ELR (cell line): ENCODE results near the gene ACSBG1.

ENCODE experiments used
- DNase-seq: peaks from one replicate; pipeline ENCODE4 v3.0.0-alpha.2; 2015; ENCODE audit warnings: low read depth

ACSBG1 gene

DNA sequence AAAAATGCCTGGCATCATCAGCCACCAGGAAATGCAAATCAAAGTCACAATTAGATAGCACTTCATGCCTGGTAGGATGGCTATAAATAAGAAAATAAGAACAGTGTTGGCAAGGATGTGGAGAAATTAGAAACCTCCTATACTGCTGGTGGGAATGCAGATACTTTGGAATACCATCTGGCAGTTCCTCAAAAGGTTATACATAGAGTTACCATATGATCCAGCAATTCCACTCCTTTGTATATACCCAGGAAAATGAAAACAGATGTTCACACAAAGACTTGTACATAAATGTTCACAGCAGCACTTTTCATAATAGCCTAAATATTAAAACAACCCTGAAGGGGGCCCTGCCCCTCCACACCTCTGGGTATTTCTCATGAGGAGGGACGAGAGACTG, 13.7 kb downstream of the ACSBG1 start:
- no peak for DNase-seq

DNA sequence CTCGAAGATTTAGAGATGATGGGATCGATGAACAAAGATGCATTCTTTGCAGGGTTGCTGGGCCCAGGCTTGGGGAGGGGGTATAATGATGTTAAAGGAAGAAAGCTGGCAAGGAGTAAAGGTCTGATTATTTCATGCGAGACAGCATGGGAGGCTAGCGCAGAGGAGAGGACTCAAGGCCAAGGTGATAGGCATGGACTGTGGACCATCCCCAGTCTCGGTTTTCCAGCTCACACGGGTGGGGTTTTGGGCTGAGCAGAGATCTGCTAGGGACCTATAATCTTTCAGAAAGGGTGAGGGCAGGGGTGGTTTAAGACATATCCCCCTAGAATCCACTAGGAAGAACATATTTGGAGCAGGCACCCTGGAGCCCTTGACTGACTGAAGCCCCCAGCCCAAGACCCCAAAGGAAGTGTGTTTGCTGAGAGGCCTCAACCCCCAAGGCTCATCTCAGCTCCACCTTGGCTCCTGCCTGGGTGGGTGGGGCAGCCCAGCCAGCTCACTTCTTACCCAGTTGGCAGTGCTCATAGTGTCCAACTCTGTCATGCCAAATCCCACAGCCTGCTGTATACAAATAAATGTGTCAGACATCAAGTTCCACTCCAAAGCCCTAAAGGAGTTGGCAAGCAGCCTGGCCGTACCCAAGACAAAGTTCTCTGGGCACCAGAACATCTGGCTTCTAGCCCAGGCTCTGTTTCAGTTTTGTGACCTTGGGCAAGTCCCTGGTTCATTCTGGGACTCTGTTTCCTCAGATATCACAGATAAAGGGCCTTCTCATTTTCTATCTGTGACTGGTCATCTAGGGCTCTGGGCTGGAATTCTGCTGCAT, 17.9 kb downstream of the ACSBG1 start:
- peak; percentile 18 for DNase-seq

DNA sequence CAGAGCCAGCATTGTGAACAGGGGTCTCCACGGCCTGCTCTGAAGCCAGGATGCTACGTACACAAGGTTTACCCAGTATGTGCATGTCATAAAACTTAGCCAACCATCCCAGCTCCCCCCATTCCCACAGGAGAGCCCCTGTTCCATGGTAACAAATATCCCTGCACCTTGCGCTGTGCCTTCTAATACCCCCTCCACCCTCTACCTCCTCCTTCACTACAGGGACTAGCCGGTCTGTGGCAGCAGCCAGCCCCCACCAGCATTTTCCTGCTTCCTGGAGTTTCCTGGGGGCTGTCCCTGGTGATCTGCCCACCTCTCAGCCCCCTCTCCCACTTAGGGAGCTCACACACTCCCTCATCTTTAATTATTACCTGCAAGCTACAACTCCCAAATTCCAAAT, 20.4 kb downstream of the ACSBG1 start:
- no peak for DNase-seq

DNA sequence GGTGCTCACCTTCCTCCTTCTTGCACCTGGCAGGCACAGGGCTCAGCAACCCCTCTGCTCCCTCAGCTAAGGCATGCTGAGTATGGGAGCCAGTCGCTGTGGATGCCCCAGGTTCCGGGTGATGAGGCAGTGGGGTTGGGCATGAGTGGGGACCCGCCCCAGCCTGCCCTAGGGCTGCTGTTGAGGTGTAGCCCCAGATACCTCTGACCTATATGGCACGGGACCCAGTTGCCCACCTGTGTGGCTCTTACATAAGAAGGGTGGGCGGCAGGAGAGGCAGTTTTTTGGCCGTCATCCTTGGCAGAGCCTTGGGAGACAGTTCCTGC, 21.0 kb downstream of the ACSBG1 start:
- no peak for DNase-seq

DNA sequence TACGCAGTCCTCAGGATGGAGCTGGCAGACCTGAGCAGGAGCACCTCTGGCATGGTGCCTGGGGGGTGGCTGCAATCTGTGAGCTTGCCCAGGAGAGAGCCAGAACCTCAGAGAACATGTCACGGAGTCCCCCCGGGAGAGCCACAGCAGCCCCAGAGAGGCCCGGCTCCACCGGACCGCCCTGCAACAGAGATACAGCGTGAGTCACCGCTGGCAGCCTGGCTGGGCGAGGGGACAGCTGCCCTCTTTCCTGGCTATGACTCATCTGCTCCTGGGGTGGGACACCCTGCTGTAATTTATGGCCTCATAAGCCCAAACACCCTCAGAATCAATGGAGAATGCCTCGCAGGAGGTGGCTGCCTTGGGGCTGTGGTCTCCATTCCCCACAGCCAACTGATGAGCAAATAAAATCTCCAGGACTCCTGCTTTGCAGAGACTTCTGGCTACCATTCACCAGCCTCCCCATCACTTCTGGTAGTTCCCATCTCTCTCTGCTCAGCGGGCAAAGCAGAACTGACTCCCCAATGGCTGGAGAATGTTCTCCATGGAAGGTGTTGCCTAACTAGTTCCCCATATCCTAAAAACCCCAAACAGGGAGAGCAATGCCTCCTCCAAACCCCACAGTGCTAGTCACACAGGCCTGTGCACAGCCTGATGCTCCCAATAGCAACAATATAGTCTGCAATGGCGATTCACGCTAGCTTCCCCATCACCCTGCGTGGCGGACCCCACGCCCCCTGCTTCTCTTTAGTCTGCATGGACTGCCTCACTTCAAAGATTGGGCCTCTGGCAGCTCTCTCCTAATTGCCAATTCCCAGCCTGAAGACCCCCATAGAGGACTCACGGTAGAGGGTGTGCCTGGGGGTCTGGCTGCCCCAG, 21.6 kb downstream of the ACSBG1 start:
- DNase-seq, result peak; percentile 85

DNA sequence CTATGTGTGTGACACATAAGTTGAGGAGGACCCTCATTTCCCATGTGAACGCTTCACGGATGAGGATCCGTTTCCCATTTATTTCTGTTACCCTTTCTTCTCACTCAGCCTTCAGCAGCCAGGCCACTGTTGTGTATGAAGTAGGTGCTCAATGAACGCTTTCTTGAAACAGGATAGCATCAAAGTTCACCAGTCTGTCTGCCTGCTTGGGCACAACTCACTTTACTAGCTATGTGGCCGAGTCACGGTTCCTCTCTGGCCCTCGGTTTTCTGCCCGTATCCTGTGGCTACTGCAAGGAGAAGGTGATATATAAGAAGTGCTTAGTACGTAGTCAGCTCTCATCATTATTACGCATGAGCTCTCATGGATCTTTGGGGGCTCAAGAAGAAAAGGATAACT, 22.4 kb downstream of the ACSBG1 start:
- DNase-seq, result no peak

DNA sequence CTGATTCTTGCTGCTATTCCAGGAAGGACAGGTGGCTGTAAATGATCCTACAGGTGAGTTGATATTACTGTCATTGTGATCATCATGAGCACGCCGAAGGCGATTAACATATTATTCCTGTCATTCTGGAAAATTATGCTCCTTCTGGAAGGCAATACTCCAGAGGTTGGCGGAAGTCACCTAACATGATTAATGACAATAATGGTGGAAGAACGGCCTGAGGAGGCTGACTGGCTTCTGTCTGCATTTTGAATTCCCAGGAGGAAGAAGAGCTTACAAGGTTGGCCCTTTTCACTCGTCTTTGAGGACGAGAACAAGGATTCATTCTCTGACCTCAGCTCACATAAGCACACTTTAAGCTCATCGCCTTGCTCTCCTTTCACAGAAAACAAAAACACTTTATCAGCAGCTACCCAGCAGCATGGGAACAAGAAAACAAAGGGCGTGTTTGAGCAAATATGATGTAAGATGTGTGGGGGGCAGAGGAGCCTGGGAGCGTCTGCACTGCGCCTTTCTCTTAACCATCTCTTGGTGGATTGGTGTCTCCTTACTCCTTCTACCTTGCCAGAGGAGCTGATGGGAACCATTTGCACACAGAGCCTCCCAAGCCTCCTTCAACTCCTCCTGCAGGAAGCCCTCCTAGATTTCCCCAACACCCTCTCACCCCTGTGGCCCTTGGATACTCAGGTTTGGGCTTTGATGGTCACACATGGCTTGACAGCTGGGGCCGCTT, 23.0 kb downstream of the ACSBG1 start:
- no peak for DNase-seq

DNA sequence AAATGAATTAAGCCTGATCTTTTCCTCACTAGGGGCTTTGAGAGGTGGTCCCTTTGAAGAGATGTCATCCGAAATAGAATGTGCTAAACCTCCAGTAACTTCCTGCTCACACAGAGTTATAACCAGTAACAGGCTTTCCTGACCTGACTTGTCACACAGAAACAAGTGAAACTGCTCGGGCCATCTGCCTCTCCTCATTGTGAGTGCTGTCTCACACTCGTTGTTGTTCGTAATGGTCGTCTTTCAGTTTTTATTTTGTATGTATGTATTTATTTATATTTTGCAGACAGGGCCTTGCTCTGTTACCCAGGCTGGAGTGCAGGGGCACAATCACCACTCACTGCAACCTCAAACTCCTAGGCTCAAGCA, 24.0 kb downstream of the ACSBG1 start:
- no peak for DNase-seq

DNA sequence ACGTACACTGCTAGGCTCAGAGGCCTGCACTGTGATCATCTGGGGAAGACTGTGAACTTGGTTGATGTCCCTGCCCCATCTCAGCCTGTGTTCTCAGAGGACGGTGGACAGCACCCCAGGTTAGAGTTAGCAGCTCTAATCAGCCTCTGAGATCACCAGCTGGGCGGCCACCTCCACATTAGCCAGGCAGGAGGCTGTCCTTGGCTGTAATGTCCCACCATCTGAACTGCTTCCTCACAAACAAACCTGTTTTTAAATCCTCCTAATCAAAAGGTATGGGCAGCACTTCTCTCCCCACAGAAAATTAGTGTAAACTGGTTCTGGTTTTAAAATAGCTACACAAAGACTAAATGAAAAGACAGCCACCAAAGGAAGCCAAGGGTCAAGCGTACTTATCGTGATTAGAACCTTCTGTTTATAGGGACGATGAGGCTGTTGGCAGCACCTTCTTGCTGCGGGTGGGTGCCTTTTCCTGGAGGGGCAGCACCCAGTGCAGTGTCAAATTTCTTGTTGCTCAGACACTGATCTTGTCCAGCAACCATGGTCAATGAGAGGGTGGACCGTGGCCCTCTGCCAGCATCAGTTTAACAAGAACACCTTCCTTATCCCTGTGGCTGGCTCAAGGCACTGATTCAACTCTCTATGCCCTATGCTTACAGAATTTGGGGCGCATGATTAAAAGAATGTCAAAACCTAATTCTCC, 24.6 kb downstream of the ACSBG1 start:
- DNase-seq, result no peak

DNA sequence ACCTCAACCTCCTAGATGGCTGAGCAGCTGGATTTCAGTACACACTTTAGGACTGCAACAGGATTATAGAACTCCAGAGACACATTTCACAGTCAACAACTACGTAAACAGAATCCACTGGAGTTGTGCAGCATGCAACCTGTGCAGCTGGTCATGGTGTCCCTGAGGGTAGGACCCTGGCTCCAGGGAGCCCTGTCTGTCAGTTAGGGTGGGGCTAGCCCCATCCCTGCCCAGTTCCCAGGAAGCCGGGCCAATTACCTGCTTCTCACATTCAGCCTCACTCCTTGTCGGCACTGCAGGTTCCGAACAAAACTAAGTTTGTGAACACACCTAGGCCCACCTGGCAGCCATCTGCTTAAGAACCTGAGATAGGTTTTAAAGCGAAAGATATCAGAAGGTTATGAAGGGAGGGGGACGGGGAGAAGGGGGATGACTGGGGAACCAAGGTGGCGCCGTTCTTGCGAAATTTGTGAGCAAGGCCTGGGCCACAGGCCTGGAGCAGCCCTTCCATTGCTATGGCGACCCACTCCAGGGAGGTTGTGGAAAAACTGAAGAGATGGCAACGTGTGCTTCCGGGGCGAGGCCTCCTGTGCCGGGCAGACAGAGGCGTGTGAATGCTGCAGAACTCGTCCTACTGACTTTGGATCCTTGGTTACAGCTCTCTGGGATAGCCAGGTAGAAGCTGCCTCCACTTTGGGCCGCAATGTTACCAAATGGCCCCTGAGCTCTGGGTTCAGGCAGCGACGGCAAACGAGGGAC, 25.3 kb downstream of the ACSBG1 start:
- no peak for DNase-seq

DNA sequence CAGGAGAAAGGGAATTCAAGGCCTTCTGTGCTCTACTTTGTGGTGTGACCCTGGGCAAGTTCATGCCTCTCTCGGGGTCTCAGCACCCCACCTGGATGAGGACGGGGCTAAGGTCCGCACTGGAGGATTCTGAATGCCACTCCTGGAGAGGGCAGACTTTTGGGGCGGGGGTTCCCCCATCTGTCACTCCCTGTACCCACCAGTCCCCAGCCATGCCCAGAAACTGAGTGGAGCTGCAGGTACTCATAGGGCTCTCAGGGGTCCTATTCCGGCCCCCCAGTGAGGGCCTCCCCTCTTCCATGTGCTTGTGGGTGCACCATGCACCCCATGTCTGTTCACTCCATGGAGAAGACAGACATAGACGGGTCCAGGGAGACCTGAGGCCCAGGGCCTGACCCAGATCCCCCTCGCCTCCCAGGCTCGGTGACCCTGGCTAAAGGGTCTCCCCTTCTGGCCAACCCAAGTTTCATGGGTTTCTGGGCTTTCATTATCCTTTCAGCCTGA, 26.0 kb downstream of the ACSBG1 start:
- DNase-seq, result no peak

DNA sequence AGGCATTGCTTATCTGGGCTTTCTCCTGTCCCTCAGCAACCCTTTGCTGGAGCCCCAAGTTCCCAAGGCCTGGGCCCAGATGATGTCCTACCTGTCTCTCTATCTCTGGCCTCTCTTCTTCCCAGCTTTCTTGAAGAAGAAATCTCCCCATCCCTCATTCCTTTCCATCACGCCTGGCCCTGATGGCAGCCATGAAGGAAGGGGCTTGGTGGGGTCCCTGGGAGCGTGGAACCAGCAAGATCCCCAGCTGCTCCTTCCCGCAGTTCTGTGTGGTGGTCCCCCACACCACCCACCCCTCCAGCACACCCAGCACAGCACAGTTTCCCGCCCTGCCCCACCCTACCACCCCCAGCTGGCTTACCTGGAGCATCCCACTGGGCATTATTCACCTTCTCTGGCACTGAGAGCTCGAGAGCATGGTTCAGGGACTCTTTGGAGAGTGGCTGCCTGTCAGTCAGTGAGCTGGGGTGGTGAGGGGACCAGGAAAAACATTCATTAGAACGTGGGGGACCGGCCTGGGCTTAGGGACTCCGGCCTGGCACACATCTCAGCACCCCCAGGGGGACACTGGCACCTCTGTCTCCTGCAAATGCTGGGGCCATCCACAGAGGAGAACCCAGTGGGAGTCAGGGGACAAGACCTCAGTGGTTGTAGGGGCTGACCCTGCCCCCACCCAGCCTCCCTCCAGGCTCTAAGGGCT, 26.6 kb downstream of the ACSBG1 start:
- DNase-seq, result no peak

DNA sequence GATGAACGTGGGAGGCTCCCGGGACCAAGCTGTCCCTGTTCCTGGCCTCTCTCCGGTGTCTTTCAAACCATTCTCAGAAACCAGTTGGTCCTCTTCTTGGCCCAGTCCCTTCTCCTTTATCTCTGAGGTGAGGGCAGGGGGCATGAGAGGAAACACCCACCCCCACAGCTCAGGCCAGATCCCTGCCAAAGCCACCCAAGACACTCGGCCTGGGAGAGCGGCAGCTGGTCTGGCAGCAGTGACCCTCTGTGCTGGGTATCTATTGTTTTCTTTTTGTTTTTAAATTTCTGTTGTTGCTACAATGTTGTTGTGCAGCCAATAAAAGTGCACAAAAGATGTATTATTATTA, 27.3 kb downstream of the ACSBG1 start:
- DNase-seq, result no peak

DNA sequence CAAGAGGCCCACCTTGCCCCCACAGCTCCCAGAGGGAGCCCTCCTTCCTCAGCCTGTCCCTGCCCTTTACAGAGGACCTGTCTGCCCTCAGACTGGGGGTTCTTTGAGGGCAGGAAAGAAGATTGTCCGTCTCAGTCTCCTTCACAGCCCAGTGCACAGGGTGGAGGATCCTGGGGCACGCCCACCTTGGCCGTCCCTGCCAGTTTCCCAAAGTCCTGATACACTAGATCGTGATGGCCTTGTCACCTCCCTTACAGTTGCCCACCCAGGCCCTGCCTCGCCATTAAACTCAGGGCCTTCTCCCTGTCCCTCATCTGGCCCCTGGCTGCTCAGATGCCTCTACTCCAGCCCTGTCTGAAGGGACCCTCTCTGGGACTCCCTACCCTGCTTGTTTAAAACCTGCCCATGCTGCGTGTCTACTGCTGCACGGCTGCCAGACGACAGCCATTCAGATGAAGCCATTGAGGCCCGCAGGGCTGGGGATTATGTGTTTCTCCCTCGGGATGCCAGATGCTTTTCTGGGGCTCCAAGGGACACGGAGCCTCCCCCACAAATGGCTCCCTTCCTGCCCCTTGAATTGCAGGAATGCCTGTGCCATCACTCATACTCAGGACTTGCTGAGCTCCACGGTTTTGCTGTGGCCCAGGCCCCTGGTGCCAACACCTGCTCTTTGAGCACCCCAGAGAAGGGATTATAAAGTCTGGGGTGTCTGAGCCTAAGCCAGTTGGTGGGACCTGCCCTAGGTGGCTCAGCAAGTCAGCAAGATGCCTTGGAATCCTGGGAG, 27.8 kb downstream of the ACSBG1 start:
- DNase-seq, result peak; percentile 60

DNA sequence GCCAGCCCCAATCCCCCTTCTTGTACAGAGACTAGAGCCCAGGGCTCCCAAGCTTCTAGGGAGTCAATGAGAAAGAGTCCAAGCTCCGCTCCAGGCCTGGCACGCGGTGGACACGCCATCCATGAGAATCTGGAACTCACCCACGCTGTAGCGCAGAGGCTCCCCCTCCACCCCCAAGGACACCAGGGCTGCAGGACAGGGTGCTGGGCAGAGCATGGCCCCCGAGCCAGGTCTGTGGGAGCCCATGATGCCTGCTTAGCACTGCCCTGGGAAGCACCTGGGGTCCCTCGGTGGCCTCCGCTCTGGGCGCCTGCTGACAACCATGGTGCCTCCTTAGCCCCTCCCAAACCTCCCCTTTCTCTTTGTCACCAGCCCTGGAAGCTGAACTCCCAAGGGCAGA, 28.5 kb downstream of the ACSBG1 start:
- DNase-seq, result no peak

DNA sequence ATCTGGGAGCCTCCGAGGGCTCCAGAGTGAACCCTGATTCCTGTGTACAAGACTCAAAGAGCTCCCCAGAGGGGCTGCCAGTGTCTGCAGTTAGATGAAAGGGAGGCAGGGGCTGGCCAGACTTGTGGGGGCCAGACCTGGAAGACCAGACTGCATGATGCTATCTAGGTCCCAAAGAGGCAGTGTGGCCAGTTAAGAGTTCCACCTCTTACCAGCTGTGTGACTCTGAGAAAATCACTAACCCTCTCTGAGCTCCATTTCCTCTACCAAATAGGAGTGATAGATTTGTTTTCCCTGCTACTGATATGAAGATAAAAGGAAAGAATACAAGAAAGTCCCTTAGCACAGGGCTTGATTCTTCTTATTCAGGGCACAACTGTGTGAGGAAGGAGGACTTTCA, 29.0 kb downstream of the ACSBG1 start:
- no peak for DNase-seq

DNA sequence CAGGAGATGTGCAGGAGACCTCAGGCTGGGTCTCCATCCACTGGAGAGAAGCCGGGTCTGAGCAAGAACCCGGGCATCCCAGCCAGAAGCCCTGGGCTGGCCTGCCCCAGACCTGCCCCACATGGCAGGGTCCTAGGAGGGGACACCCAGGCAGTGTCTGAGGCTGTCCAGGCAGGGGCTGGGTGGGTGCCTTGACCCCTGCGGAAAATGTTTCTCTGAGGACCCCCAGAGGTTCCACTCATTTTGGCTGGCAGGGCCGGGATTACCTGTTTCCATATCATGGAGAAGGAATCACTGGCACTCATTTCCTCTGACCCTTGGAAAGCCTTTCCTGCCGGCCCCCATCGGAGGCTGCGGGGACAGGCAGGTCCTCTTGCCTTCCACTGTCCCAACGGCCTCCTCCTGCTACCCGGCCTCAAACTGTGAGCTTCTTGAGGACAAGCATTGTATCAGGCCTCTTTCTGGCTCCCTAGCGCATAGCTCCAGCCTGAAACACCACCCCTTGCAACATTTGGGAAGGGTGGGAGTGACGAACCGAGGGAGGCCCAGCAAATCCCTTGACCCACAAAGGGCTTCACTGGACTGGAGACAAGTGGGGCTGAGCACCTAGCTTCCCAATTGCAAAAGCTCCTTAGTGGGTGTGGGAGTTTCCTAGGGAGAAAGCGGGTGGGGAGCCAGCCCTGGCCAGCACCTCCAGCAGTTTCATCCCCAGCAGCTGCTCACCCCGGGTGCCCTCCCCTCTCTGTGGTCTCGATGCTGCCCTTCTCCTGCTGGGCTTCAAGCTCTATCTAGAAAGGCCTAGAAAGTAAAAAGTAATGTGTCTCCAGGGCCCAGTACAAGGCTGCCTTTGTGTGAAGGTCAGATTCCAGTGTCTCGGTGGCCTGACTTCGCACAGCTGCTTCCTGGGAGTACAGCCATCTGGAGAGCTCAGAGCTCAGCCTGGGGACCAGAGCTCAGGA, 29.7 kb downstream of the ACSBG1 start:
- DNase-seq, result no peak

DNA sequence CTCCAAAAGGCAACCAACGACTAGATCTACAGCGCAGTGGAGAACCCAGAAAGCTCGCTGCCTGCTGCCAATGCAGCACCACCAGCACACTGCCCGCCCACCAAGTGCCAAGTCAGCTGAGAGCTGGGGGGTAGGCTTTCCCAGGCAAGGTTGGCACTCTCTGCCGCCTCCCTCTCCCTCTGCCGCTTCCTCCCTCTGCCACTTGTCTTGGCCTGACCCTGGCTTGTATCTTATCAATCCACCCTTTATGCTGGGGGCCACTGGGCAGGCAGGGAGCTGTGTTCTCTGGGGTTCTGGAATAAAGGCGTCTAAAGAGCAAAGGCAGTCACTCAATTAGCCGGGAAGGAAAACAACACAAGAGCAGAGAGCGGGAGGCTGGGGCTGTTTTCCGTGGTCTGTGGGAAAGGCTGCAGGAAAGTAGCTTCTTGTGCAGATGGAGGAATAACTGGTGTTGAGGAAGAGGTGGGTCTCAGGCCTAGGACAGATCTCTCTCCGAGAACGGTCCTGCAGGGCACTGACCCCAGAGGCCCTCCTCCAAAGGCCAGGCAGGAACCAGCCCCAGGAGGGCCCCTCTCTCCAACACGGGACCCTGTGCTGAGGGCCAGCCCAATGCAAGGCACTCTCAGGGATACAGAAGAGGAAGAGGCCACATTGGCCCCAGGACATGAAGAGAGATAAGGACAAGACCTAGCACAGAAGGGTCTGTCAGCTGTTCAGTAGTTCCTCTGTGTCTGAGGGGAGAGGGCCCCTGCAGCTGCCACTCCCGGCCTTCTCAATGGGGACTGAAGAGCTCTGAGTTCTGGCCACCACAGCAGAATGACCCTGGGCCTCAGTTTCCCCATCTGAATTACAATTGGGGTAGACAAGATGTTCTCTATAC, 30.8 kb downstream of the ACSBG1 start:
- no peak for DNase-seq
